ENCODE results near the gene PHACTR1. TPM values are rescaled to one million over a fixed set of nuclear protein-coding genes. Genes with fewer than 3 reads are reported as not detected.

Gene PHACTR1
- total RNA-seq, 1 experiment from 2014 or later: 0.05 TPM

- ChIA-PET CTCF (no interaction called here), POLR2A (no interaction called here)
- Histone ChIP-seq H3K27ac (ENCODE audit: low read length) (no peak overlapping the region), H3K4me1 (ENCODE audit: control insufficient read depth, insufficient read depth, low read length) (no peaks in the 10 kb centered on the region), H3K4me3 (ENCODE audit: low read depth in 2 of 2, low read length in 2 of 2) (no peak overlapping the region), H3K27me3 (ENCODE audit: control insufficient read depth, insufficient read depth, low read length) (peaks cover 4% of the 10 kb centered on the region; the same call in 1 of the 2 replicates), H3K36me3 (ENCODE audit: control insufficient read depth, insufficient read depth, low read length) (no peaks in the 10 kb centered on the region), H3K9me3 (ENCODE audit: control insufficient read depth, insufficient read depth, low read depth, low read length) (no peaks in the 10 kb centered on the region)
- DNase-seq (ENCODE audit: low read depth, low spot score) (no peak), ATAC-seq (no peak)
- intact Hi-C loops (cut with micrococcal nuclease; ENCODE audit: unreplicated experiment): no loop called here
- TF ChIP-seq, protein P1, sequence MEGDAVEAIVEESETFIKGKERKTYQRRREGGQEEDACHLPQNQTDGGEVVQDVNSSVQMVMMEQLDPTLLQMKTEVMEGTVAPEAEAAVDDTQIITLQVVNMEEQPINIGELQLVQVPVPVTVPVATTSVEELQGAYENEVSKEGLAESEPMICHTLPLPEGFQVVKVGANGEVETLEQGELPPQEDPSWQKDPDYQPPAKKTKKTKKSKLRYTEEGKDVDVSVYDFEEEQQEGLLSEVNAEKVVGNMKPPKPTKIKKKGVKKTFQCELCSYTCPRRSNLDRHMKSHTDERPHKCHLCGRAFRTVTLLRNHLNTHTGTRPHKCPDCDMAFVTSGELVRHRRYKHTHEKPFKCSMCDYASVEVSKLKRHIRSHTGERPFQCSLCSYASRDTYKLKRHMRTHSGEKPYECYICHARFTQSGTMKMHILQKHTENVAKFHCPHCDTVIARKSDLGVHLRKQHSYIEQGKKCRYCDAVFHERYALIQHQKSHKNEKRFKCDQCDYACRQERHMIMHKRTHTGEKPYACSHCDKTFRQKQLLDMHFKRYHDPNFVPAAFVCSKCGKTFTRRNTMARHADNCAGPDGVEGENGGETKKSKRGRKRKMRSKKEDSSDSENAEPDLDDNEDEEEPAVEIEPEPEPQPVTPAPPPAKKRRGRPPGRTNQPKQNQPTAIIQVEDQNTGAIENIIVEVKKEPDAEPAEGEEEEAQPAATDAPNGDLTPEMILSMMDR (IDR thresholded peaks at IDR 0.05): no peak
- TF ChIP-seq POLR2AphosphoS5 (IDR thresholded peaks at IDR 0.05; ENCODE audit: low read depth, low read length): no peak
- in situ Hi-C loops (cut with HindIII; ENCODE audit: low pct_unique_long_range_greater_than_20kb, low sequenced_read_pairs): no loop called here
- no TSS peak for BruUV-seq (replicated peaks)
These were observed 333.2 kb downstream of the PHACTR1 start for GRCh38 chr6:13049666-13050254.

GRCh38 chr6:13053006-13053461 lies 336.5 kb downstream of the PHACTR1 start:
- in situ Hi-C loops (cut with HindIII; ENCODE audit: low pct_unique_long_range_greater_than_20kb, low sequenced_read_pairs): no loop called here
- H3K27me3 ChIP-seq (ENCODE audit: control insufficient read depth, insufficient read depth, low read length): peaks cover 4% of the 10 kb centered on the region; the same call in 1 of the 2 replicates
- H3K9me3 ChIP-seq (ENCODE audit: control insufficient read depth, insufficient read depth, low read depth, low read length): no peaks in the 10 kb centered on the region
- no TSS peak for BruUV-seq (replicated peaks)
- H3K4me3 ChIP-seq (ENCODE audit: low read depth in 2 of 2, low read length in 2 of 2): no peak overlapping the region
- CTCF ChIA-PET: no interaction called here
- ATAC-seq: no peak
- no peak for TF ChIP-seq TCF7L2 (IDR thresholded peaks at IDR 0.05; ENCODE audit: low read depth, low read length)
- TF ChIP-seq SIN3A (IDR thresholded peaks at IDR 0.05; ENCODE audit: borderline replicate concordance, insufficient read depth, low read depth, low read length): no peak
- TF ChIP-seq, protein P2, sequence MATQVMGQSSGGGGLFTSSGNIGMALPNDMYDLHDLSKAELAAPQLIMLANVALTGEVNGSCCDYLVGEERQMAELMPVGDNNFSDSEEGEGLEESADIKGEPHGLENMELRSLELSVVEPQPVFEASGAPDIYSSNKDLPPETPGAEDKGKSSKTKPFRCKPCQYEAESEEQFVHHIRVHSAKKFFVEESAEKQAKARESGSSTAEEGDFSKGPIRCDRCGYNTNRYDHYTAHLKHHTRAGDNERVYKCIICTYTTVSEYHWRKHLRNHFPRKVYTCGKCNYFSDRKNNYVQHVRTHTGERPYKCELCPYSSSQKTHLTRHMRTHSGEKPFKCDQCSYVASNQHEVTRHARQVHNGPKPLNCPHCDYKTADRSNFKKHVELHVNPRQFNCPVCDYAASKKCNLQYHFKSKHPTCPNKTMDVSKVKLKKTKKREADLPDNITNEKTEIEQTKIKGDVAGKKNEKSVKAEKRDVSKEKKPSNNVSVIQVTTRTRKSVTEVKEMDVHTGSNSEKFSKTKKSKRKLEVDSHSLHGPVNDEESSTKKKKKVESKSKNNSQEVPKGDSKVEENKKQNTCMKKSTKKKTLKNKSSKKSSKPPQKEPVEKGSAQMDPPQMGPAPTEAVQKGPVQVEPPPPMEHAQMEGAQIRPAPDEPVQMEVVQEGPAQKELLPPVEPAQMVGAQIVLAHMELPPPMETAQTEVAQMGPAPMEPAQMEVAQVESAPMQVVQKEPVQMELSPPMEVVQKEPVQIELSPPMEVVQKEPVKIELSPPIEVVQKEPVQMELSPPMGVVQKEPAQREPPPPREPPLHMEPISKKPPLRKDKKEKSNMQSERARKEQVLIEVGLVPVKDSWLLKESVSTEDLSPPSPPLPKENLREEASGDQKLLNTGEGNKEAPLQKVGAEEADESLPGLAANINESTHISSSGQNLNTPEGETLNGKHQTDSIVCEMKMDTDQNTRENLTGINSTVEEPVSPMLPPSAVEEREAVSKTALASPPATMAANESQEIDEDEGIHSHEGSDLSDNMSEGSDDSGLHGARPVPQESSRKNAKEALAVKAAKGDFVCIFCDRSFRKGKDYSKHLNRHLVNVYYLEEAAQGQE (IDR thresholded peaks at IDR 0.05; ENCODE audit: insufficient read depth in 1 of 2, low read depth in 2 of 2, low read length in 1 of 2): no peak
- TF ChIP-seq, protein P1 (IDR thresholded peaks at IDR 0.05): no peak
- TF ChIP-seq POLR2AphosphoS5 (IDR thresholded peaks at IDR 0.05; ENCODE audit: low read depth, low read length): no peak
- no peak overlapping the region for H3K27ac ChIP-seq (ENCODE audit: low read length)
- POLR2A ChIA-PET: no interaction called here
- H3K36me3 ChIP-seq (ENCODE audit: control insufficient read depth, insufficient read depth, low read length): no peaks in the 10 kb centered on the region
- DNase-seq (ENCODE audit: low read depth, low spot score): no peak
- intact Hi-C loops (cut with micrococcal nuclease; ENCODE audit: unreplicated experiment): no loop called here
- no peaks in the 10 kb centered on the region for H3K4me1 ChIP-seq (ENCODE audit: control insufficient read depth, insufficient read depth, low read length)
